Inflammatory macrophage treated with lipopolysaccharide for 1 hour (primary cell): ENCODE data around the gene PSD.

ENCODE experiments used
- DNase-seq, 2 donors: peaks; one replicate each; pipeline ENCODE4 v3.0.0-alpha.2; 2020 to 2022

The PSD gene

DNA sequence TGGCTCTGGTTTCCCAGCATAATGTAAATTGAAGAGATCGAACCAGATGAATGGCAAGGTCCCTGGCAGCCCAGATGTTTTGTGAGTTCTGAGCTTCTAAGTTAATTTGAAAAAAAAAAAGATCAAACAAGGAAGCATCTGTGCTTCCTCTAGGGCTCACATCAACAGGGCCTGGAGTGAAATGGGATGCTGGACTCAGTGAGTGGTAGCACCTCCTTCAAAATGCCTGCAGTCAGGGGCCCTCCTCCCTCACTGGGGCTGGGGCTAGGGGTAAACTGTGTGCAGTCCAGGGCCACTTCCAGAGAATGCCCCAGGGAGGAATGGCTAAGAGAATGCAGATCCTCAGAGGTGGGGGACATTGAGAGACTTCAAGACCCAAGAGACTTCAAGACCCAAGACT, 19.8 kb upstream of the PSD start:
- no peak for DNase-seq

DNA sequence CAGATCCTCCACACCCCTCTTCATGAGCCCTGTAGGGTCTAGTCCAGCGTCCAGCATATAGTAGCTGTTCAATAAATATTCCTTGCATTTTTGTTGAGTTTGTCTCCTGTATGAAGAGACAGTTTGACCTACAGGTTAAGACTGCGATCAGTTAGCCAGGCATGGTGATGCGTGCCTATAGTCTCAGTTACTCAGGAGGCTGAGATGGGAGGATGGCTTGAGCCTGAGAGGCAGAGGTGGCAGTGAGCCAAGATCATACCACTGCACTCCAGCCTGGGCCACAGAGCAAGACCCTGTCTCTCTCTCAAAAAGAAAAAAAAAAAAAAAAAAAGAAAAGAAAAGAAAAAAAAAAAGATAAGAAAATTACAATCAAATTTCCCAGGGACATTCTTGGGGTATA, 18.9 kb upstream of the PSD start:
- DNase-seq = no peak

GRCh38 chr10:102436312-102436711, 17.7 kb upstream of the PSD start:
- no peak for DNase-seq

DNA sequence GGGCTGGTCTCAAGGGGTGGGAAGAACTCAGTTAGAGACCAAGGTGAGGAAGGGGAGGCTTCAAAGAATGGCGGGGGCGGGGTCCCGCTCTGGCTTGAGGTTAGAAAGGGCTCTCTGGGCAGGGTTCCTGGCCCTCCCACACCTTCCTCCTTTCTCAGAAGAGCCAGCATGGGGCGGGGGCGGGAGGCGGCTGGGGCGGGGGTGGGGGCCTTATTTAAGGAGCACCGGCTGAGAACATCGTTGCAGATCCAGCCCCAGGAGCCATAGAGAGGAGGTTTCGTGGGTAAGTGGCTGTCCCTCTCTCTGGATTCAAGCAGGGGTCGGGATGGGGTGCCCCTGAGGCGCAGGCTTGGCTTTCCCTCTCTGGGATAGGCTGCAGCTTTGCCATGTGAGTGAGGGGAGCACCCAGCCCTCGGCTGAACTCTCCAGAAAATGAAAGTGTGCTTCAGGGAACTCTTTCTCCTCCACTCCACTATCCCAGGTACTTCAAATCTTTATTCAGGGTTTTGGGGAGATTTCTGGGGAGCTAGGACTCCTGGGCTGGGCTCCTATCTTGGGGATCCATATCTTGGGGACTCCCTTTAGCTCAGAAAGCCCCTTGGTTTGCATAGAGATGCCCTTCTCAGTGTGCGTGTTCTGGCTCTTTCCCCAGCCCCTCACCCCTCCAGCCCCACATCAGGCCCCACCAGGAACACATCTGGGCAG, 17.1 kb upstream of the PSD start:
- peak; percentile 69 to 70 for DNase-seq

DNA sequence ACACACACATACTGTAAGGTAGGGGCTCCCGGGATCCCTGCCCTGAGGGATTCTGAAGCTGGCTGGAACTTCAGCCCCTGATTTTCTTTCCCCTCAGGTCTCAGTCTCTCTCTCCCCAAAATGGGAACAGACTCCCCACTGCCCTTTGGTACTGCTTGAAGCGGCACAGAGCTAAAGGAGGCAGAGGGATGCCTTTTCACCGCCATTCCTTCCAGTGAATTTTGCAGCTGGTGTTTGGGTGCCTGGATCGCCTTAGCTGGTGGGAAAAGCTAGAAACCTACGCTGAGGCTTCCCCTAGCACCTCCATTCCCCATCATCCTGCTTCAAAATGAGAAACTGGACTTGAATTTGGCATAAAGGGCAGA, 16.5 kb upstream of the PSD start:
- no peak for DNase-seq

DNA sequence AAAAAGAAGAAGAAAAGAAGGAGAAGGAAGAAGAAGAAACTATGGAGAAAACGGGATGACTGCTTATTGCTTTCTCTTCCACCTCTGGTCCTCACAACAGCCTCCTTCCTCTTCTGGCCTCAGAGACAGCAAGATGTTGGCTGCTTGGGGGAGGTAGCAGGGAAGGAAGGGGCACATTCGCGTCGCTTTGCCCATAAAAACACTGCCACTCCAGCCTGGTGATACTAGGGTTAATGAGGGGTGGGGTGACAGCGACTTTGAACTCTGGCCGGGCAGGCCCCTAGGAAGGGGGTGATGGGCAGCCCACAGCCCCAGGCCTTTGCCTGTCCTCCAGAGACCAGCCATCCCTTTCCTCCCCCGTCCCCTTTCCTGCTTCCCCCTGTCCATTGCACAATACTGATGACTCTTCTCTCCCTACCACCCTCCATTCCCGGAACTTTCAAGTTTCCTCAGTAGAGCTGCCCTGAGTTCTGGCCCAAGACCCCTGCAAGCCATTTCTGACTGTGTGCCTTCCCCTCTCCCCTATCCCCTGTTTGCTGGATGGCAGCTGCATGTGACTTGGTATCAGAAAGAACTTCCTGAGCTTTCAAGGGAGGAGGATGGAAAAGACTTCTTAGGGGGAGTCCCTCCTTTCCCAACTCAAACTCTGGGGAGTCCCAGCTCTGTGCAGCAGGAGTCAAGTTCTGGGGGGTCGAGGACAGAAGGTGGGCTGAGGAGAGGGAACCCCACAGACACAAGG, 16.0 kb upstream of the PSD start:
- peak; percentile 53 to 79 for DNase-seq

- peak; percentile 68 to 88 for DNase-seq
Measured at GRCh38 chr10:102433619-102434046, 15.0 kb upstream of the PSD start.

DNA sequence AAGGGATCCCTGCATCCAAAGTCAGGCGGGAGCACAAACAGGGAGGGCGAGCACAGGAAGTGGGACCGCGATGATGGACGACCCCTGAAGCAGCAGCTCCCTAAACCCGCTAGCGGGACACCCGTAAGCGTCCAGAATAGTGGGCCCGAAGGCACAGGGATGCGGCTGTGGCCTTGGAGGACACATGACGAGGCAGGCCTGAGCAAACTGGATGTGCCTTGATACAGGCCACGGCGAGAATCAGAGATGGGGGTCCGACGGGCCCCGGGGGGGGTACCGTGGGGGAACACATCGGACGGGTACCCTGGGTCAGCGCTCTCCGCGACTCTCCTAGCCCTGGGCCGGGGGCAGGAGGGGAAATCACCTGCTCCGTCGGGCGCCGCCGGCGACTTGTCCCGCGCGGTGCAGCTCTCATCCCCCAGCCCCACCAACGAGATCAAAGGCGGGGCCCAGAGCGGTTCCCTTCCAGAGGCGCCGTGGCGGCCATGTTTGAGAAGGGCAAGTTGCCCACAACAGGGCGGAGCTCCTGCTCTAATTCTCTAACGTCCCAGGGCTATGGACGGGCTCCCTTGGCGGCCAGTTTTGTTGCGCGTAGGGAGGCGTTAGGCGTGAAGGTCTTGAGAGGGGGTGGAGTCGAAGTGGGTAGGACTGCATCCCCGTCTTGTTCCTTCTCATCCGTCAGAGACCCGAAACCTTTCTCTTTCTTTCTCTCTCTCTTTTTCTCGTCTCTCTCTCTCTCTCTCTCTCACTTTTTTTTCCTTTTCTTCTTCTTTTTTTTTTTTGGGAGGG, 13.8 kb upstream of the PSD start, which contains the start of gene CUEDC2:
CUEDC2 (minus strand) TSS at position 413 of the 789 bp plus-strand sequence. CDS start 7,386 bp downstream, outside the sequence.
- peak; percentile 95 to 99 for DNase-seq

GRCh38 chr10:102431452-102432124, 13.0 kb upstream of the PSD start:
- DNase-seq = no peak

DNA sequence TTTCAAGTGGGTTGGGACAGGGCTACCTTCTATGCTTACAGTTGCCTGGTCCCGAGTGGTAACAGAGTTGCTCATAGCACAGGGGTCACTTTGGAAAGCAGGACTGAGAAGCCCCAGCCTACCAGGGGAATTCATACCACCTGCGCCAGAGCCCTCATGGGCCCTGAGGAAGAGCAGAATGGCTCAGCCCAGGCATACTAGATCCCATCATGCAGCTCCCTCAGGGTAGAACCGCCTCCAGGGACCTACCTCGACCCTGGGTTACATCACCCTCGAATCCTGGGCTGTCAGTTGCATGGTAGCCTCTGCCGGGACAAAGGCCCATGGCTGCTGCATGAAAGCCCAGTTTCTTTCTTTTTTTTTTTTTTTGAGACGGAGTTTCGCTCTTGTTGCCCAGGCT, 10.9 kb upstream of the PSD start:
- DNase-seq = no peak

DNA sequence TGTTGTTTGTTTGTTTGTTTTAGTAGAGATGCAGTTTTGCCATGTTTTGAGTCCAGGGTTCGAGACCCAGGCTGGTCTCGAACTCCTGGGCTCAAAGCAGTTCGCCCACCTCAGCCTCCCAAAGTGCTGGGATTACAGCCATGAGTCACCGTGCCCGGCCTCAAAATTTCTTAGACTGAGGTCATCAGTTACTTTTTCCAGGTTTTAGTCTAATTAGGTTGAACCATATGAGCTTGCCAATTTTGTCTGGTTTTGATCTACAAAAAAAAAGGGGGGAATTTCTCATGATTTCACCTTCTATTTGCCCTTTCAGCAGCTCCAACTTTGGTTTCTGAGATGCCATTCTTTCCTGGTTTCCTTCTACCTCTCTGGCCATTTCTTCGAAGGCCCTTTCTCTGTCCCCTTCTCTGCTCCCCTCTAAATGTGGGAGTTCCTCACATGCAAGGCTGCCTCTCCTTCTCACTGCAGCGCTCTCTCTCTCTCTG, 8.3 kb upstream of the PSD start:
- no peak for DNase-seq

DNA sequence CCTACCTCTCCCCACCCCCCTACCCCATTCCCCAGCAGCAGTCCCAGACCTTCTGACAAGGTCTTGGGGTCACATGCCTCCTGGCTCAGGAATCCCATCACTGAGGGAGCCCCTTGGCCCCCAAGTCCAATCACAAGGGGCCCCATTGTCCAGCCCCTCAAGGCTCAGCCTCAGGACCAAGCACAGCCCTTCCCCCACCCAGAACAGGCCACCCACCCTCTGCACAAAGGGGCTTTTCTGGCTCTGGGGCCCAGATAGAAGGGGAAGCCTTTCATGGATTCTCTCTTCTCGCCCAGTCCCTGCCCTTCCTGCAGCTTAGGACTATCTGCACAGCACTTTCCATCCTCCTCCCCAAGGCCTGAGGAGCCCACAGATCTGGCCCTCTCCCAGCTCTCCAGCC, 6.9 kb upstream of the PSD start:
- no peak for DNase-seq

DNA sequence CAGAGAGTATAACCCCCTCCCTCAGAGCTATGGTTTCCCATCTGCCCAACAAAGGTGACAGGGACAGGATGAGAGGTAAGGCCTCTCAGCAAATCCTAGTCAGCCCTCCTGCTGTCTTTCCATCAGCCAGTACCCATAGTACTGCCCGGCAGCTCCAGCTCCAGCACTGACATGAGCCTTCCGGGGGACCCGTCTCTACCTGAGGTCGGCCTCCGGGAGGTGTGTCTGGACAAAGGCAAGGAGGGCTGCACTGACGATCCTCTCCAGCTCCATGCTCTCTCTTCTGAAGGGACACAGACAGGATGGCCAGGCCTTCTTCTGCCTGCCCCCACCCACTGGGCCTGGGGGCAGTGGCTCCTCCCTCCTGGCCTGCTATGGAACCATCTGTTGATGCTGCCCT, 6.3 kb upstream of the PSD start:
- no peak for DNase-seq

GRCh38 chr10:102424145-102424544, 5.6 kb upstream of the PSD start:
- DNase-seq = no peak

DNA sequence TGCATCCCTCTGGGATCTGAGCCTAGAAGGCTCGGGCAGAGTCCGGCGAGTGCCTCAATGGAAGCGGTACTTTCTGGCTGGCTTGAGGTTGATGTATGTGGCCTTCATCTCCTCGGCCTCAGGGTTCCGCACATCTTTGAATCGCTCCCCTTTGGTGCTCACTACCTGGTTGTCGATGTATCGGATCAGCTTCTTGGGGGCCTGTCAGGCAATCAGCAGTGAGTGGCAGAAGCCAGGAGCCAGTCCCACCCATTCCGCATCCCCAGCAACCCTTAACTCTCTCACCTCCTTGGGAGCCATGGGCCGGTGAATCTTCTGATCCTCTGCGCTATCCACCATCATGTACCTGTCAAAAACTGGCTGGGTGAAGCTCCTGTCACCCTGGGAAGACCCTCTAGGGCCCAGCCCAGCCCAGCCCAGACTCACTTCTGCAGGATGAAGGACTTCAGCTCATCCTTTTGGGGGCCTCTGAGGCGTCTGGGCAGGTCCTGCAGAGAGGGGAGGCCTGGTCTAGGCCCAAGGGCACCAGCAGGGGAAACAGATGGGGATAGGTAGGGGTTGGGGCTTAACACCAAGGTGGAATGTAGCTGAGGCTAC, 4.9 kb upstream of the PSD start:
- DNase-seq = no peak

DNA sequence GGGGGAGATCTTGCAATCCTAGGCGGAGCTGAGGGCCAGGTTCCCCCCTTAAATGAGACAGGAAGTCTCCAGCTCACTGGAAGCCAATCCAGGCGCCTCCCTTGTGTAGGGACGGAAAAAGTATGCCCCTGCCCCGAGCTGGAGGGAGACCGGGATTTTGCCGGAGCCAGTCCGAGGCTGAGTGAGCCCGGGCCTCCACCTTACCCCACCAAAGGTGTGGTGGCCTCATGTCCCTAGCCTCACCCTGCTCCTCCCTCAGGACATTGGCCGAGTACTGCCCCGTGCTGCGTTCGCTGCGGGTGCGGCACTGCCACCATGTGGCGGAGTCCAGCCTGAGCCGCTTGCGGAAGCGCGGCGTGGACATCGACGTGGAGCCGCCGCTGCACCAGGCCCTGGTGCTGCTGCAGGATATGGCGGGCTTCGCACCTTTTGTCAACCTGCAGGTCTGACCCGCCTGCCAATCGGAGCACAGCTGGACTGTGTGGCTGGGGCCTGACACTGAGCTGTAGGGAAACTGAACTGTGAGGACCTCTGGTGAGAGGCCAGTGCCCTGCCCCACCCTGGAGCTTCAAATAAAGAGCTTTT, 4.1 kb upstream of the PSD start:
- peak; percentile 75 to 82 for DNase-seq

- DNase-seq = peak in 1 of 2 donors; percentile 39
Measured at GRCh38 chr10:102421757-102422512, 3.4 kb upstream of the PSD start.

DNA sequence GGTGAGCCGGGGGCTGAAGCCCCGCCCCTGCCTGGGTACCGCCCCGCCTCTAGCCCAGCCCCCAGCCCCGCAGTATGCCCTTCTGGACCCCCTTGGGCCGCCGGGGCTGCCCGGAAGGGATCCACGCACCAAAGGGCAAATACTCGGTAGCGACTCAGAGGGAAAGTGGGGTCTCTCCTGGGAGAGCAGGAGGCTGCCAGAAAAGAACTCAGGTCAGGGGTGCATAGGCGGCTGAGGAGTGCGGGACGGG, 2.8 kb upstream of the PSD start:
- DNase-seq = no peak

- DNase-seq = peak; percentile 94 to 99
Measured at GRCh38 chr10:102420714-102421506, 2.3 kb upstream of the PSD start, which contains the start of gene FBXL15. TSS of gene FBXL15 (plus strand) at chr10:102420836. CDS start at chr10:102421130, 294 bp downstream.

- DNase-seq = no peak
Measured at GRCh38 chr10:102420181-102420713, 1.7 kb upstream of the PSD start.
